ENCODE results near the gene MT3.

Gene MT3

DNA sequence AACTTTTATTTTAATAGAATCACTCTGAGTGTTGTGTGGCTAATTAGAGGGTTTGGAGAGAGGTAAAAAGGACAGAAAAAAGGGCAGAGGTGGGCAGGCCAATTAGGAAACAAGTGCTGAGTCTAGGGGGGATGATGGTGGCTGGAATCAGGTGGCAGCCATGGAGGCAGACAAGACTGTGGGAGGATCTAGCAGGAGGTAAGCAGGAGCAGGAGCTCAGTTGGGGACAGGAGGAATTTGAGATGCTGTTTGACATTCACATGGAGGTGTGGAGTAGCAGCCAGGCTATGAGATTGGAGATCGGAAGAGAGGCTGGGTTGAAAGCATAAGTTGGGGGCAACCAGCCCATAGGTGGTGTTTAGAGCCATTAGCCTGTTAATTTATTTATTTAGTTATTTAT lies 28.2 kb upstream of the MT3 start:
- DNase-seq (ENCODE audit: extremely low spot score), result no peak
- TF ChIP-seq CTCF (IDR thresholded peaks at IDR 0.05; ENCODE audit: control extremely low read depth, extremely low read depth, low read depth, missing control alignments), result no peak
- ChIA-PET POLR2A (no interaction called here), CTCF (interaction anchor here (1.0 to 1.3 kb wide), 3 partner anchors 16 to 31 kb away, joined by 3 read pairs; no protein-coding TSS in a partner anchor)

- TF ChIP-seq CTCF (IDR thresholded peaks at IDR 0.05; ENCODE audit: control extremely low read depth, extremely low read depth, low read depth, missing control alignments), result no peak
- ChIA-PET POLR2A (no interaction called here), CTCF (interaction anchor here (0.8 to 1.5 kb wide), 4 partner anchors 12 to 304 kb away, joined by 3 to 8 read pairs (median 3); no protein-coding TSS in a partner anchor)
- no peak for DNase-seq (ENCODE audit: extremely low spot score)
Observed at GRCh38 chr16:56564793-56565477, 24.4 kb upstream of the MT3 start, which contains the start of gene MT4. MT4 (plus strand) TSS chr16:56565073; CDS start chr16:56565129, 56 bp downstream.

GRCh38 chr16:56569971-56570370 lies 19.4 kb upstream of the MT3 start:
- ChIA-PET CTCF (interaction anchor here (2.1 kb wide), 1 partner anchor 132 kb away, joined by 9 read pairs; no protein-coding TSS in a partner anchor), POLR2A (no interaction called here)
- no peak for TF ChIP-seq CTCF (IDR thresholded peaks at IDR 0.05; ENCODE audit: control extremely low read depth, extremely low read depth, low read depth, missing control alignments)
- DNase-seq (ENCODE audit: extremely low spot score), result no peak

DNA sequence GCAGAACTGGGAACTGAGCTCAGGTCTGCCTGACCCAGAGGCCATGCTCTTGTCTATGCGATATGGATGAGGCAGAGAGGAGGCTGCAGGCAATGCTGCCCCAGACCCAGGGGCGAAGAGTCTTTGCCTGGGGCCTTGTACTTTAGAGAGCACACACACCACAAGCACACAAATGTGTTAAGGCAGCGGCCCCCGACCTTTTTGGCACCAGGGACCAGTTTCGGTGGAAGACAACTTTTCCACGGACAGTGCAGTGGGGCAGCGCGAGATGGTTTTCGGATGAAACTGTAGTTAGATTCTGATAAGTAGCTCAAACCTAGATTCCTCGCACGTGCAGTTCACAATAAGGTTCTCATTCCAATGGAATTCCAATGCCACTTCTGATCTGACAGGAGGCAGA lies 17.8 kb upstream of the MT3 start:
- CTCF ChIA-PET, result interaction anchor here (3.2 kb wide), 1 partner anchor 131 kb away, joined by 18 read pairs; no protein-coding TSS in a partner anchor
- no peak for TF ChIP-seq CTCF (IDR thresholded peaks at IDR 0.05; ENCODE audit: control extremely low read depth, extremely low read depth, low read depth, missing control alignments)
- POLR2A ChIA-PET, result no interaction called here
- no peak for DNase-seq (ENCODE audit: extremely low spot score)

DNA sequence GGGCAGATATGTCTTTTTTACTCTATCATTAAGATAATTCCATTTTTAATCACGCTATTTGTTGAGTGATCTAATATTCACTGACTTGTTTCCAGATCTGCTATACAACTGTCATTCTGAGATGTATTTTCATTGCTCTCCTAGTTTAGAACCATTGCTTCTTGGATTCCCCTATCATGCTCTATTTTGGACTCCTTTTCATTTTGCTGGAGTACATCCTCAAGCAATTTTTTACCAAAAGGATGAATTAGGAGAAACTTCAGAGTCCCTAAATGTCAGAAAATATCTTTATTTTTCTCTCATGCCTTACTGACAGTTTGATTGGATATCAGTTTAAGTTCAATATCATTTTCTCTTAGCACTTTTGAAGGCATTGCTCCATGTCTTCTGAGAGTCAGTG lies 14.7 kb upstream of the MT3 start:
- ChIA-PET POLR2A (no interaction called here), CTCF (no interaction called here)
- DNase-seq (ENCODE audit: extremely low spot score), result no peak
- no peak for TF ChIP-seq CTCF (IDR thresholded peaks at IDR 0.05; ENCODE audit: control extremely low read depth, extremely low read depth, low read depth, missing control alignments)

DNA sequence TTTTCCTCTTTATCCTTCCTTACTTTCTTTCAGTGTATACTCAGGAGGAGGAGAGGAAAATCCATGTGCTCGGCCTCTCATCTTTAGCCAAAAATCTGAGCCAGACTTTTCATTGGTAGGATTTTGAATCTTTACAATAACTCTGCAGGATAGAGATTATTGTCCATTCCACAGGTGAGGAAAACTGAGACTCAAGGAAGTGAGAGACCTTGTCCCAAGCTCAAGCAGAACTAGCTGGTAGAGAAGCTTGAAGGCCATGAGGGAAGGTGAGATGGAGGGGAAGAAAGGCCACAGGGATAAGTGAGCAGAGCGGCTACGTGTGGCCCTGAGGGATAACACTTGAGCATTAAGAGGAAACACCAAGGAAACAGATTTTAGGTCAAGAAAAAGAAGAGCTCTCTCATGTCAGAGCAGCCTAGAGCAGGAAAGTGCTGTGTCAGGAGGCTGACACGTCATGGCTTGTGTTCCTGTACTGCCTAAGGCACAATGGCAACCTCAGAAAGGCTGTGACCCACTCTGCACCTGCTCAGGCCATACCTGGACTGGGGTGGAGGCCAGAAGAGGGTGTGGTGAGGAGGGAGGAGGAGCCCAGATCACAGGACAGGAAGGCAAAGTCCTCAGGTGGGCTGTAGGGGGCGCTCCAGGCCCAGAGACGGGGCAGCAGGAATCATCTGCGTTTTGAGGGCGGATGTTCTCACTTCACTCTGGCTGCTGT lies 12.6 kb upstream of the MT3 start:
- DNase-seq (ENCODE audit: extremely low spot score), result peak; percentile 85
- ChIA-PET CTCF (interaction anchor here (0.6 to 3.4 kb wide), 32 partner anchors 9 to 213 kb away, joined by 3 to 73 read pairs (median 5); partner anchors contain the start of genes MT2A and MT4), POLR2A (no interaction called here)

More for the DNA sequence above, 12.6 kb upstream of the MT3 start:
- TF ChIP-seq CTCF (IDR thresholded peaks at IDR 0.05; ENCODE audit: control extremely low read depth, extremely low read depth, low read depth, missing control alignments), result peak; percentile 85

All from GM10248 (cell line).